GM23338 (cell line): Measurements from ENCODE around the gene KCNT1. TPM values are rescaled to one million over a fixed set of nuclear protein-coding genes. Genes with fewer than 3 reads are reported as not detected.

Experiments
- ATAC-seq: fragments of 200-7000 bp; cut with Tn5 transposase; 3 replicates; pipeline ENCODE4 v1.9.1; 2020
- DNase-seq: peaks from one replicate; pipeline ENCODE4 v3.0.0-alpha.2; 2015; ENCODE audit warnings: low spot score
- H2AFZ ChIP-seq: fragments of 200-600 bp; sonication (generic); 2 replicates; pipeline ENCODE4 v1.8.0; 2016; ENCODE audit warnings: antibody characterized with exemption, mild to moderate bottlenecking, moderate library complexity
- H3F3A ChIP-seq: fragments of 200-600 bp; sonication (generic); replicated peaks from 2 replicates; pipeline ENCODE4 v1.8.0; 2017; ENCODE audit warnings: antibody characterized with exemption, mixed run types, low read depth
- H3K27ac ChIP-seq: fragments of 200-600 bp; sonication (generic); 2 replicates; pipeline ENCODE4 v1.6.1; 2016; ENCODE audit warnings: low read depth
- H3K27me3 ChIP-seq: fragments of 200-600 bp; sonication (generic); 2 replicates; pipeline ENCODE4 v1.8.0; 2016; ENCODE audit warnings: mild to moderate bottlenecking, mixed run types, moderate library complexity; ENCODE audit not compliant: insufficient read depth
- H3K36me3 ChIP-seq: fragments of 200-600 bp; sonication (generic); 2 replicates; pipeline ENCODE4 v1.8.0; 2016; ENCODE audit warnings: mild to moderate bottlenecking; ENCODE audit not compliant: insufficient read depth
- H3K4me1 ChIP-seq: fragments of 200-600 bp; sonication (generic); 2 replicates; pipeline ENCODE4 v1.8.0; 2016; ENCODE audit warnings: mild to moderate bottlenecking, moderate library complexity; ENCODE audit not compliant: insufficient read depth
- H3K4me2 ChIP-seq: fragments of 200-600 bp; sonication (generic); 2 replicates; pipeline ENCODE4 v1.7.1; 2017; ENCODE audit warnings: mixed run types
- H3K4me3 ChIP-seq: fragments of 200-600 bp; sonication (generic); 2 replicates; pipeline ENCODE4 v1.6.1; 2016; ENCODE audit warnings: mixed run types
- H3K79me2 ChIP-seq: fragments of 200-600 bp; sonication (generic); replicated peaks from 2 replicates; pipeline ENCODE4 v1.8.0; 2017; ENCODE audit warnings: mild to moderate bottlenecking; ENCODE audit not compliant: insufficient read depth
- H3K9me2 ChIP-seq: fragments of 200-600 bp; sonication (generic); 2 replicates; pipeline ENCODE4 v1.8.0; 2017; ENCODE audit not compliant: insufficient read depth
- H4K20me1 ChIP-seq: fragments of 200-600 bp; sonication (generic); replicated peaks from 2 replicates; pipeline ENCODE4 v1.8.0; 2017; ENCODE audit warnings: mild to moderate bottlenecking; ENCODE audit not compliant: insufficient read depth
- H3K27ac Mint-ChIP-seq: 2 replicates; pipeline ENCODE4 v1.8.0; 2020; ENCODE audit warnings: inconsistent platforms, mild to moderate bottlenecking, moderate library complexity, mixed read lengths
- H3K27me3 Mint-ChIP-seq: 3 replicates; pipeline ENCODE4 v1.8.0; 2022; ENCODE audit warnings: low read depth, mild to moderate bottlenecking, moderate library complexity, mixed read lengths, inconsistent platforms; ENCODE audit not compliant: insufficient read depth, poor library complexity
- H3K36me3 Mint-ChIP-seq: 3 replicates; pipeline ENCODE4 v1.8.0; 2021; ENCODE audit warnings: low read depth, mild to moderate bottlenecking, inconsistent platforms, moderate library complexity, mixed read lengths
- H3K4me1 Mint-ChIP-seq: 3 replicates; pipeline ENCODE4 v1.8.0; 2020; ENCODE audit warnings: mild to moderate bottlenecking, inconsistent platforms, mixed read lengths
- H3K4me3 Mint-ChIP-seq: 3 replicates; pipeline ENCODE4 v1.8.0; 2021; ENCODE audit warnings: moderate library complexity, mild to moderate bottlenecking, inconsistent platforms, mixed read lengths
- H3K9me3 Mint-ChIP-seq: 3 replicates; pipeline ENCODE4 v1.8.0; 2020; ENCODE audit warnings: moderate library complexity, mild to moderate bottlenecking, inconsistent platforms, mixed read lengths
- CREB1 ChIP-seq: fragments of 250-450 bp; sonication (Bioruptor Pico); IDR thresholded peaks from 2 replicates; pipeline ENCODE4 v1.5.0; 2020; ENCODE audit warnings: low read depth, mild to moderate bottlenecking, moderate library complexity
- ETS1 ChIP-seq: IDR thresholded peaks from 2 replicates; pipeline ENCODE4 v1.6.1; 2016; ENCODE audit warnings: antibody characterized with exemption
- EZH2 ChIP-seq: fragments of 200-600 bp; sonication (generic); IDR thresholded peaks from one replicate; pipeline ENCODE4 v1.8.0; 2017; ENCODE audit warnings: antibody characterized with exemption, mild to moderate bottlenecking, low read depth; ENCODE audit not compliant: unreplicated experiment
- EZH2phosphoT487 ChIP-seq: fragments of 200-600 bp; sonication (generic); IDR thresholded peaks from one replicate; pipeline ENCODE4 v1.8.1; 2018; ENCODE audit warnings: antibody characterized with exemption; ENCODE audit not compliant: unreplicated experiment
- JUNB ChIP-seq: IDR thresholded peaks from one replicate; pipeline ENCODE4 v1.6.1; 2016; ENCODE audit warnings: antibody characterized with exemption; ENCODE audit not compliant: unreplicated experiment
- NANOG ChIP-seq: IDR thresholded peaks from 2 replicates; pipeline ENCODE4 v1.6.1; 2016; ENCODE audit warnings: antibody characterized with exemption, borderline replicate concordance
- POLR2AphosphoS5 ChIP-seq: IDR thresholded peaks from 2 replicates; pipeline ENCODE4 v1.6.1; 2016; ENCODE audit warnings: antibody characterized with exemption, low read depth
- REST ChIP-seq: IDR thresholded peaks from one replicate; pipeline ENCODE4 v1.6.1; 2018; ENCODE audit warnings: antibody characterized with exemption; ENCODE audit not compliant: unreplicated experiment
- STAT1 ChIP-seq: IDR thresholded peaks from one replicate; pipeline ENCODE4 v1.6.1; 2016; ENCODE audit warnings: antibody characterized with exemption; ENCODE audit not compliant: unreplicated experiment
- ZNF114 ChIP-seq: fragments of 250-450 bp; sonication (Bioruptor Pico); IDR thresholded peaks from 2 replicates; pipeline ENCODE4 v1.5.0; 2020; ENCODE audit warnings: mild to moderate bottlenecking, moderate library complexity
- ZNF331 ChIP-seq: fragments of 250-450 bp; sonication (Bioruptor Pico); IDR thresholded peaks from 2 replicates; pipeline ENCODE4 v1.5.0; 2020; ENCODE audit warnings: low read depth, mild to moderate bottlenecking, moderate library complexity
- ZNF462 ChIP-seq: fragments of 250-450 bp; sonication (Bioruptor Pico); IDR thresholded peaks from 2 replicates; pipeline ENCODE4 v1.5.0; 2020; ENCODE audit warnings: mild to moderate bottlenecking, moderate library complexity
- polyA plus RNA-seq: library from polyadenylated mRNA; unstranded; fragments of >200 nt; fragmentation: Nextera tagmentation; extraction: Ambion mirVana; gene quantifications from 2 replicates; pipeline ENCODE4 v1.2.1, GENCODE V29; 2016
- total RNA-seq: library from RNA; depleted of rRNA; stranded (reverse); fragments of >200 nt; shearing (Covaris generic); gene quantifications from 2 replicates; pipeline ENCODE4 v1.2.3, GENCODE V29; 2014
- TF ChIP-seq, protein P1 (sequence below), 2 experiments: fragments of 200-600 bp in 1 of 2; sonication (generic) in 1 of 2; conservative IDR thresholded peaks; 2 replicates each; pipeline versions ENCODE4 v1.5.1 to v1.6.1; 2016 to 2017; ENCODE audit warnings: antibody characterized with exemption in 2 of 2, low read depth in 2 of 2, mild to moderate bottlenecking in 2 of 2, moderate library complexity in 1 of 2

KCNT1 gene
- total and polyA plus RNA-seq, 2 experiments from 2014 or later = 0.05 to 0.28 TPM

DNA sequence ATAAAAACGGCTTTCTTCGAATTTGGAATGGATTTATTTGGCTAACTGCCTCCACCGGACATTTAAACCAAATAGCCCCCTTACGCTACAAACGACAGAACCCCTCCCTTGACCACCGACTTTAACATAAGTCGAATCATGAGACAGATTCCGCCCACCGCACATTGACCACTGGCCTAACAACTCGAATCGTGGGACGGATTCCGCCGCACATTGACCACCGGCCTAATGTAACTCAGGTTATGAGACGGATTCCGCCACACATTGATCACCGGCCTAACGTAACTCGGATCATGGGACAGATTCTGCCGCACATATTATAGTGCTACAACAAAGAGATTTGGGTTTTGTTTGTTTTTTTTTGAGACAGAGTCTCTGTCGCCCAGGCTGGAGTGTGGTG lies 41.6 kb upstream of the KCNT1 start:
- peaks cover 1% of the 10 kb centered on the region for H3K27me3 Mint-ChIP-seq
- Histone ChIP-seq H3K36me3 (no peaks in the 10 kb centered on the region), H3K9me2 (no peaks in the 10 kb centered on the region), H3K79me2 (no peaks in the 10 kb centered on the region), H3F3A (no peaks in the 10 kb centered on the region), H3K4me3 (no peak overlapping the region), H3K27ac (no peak overlapping the region), H3K4me2 (no peak overlapping the region), H3K27me3 (no peaks in the 10 kb centered on the region), H2AFZ (no peak overlapping the region), H4K20me1 (no peaks in the 10 kb centered on the region), H3K4me1 (no peaks in the 10 kb centered on the region; the same call in 1 of the 2 replicates)
- no peak overlapping the region for H3K27ac Mint-ChIP-seq
- peaks cover 18% of the 10 kb centered on the region for H3K9me3 Mint-ChIP-seq
- peaks cover 5% of the 10 kb centered on the region for H3K36me3 Mint-ChIP-seq
- no peak overlapping the region for H3K4me3 Mint-ChIP-seq
- DNase-seq = no peak
- TF ChIP-seq JUNB = no peak
- TF ChIP-seq REST = no peak
- TF ChIP-seq, protein P1, sequence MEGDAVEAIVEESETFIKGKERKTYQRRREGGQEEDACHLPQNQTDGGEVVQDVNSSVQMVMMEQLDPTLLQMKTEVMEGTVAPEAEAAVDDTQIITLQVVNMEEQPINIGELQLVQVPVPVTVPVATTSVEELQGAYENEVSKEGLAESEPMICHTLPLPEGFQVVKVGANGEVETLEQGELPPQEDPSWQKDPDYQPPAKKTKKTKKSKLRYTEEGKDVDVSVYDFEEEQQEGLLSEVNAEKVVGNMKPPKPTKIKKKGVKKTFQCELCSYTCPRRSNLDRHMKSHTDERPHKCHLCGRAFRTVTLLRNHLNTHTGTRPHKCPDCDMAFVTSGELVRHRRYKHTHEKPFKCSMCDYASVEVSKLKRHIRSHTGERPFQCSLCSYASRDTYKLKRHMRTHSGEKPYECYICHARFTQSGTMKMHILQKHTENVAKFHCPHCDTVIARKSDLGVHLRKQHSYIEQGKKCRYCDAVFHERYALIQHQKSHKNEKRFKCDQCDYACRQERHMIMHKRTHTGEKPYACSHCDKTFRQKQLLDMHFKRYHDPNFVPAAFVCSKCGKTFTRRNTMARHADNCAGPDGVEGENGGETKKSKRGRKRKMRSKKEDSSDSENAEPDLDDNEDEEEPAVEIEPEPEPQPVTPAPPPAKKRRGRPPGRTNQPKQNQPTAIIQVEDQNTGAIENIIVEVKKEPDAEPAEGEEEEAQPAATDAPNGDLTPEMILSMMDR (conservative IDR thresholded peaks at IDR 0.05; ENCODE audit: low read depth in 2 of 2) = no peak
- no peak for TF ChIP-seq EZH2
- TF ChIP-seq EZH2phosphoT487 = no peak
- TF ChIP-seq ETS1 = no peak
- TF ChIP-seq ZNF114 (CRISPR knock-in tag) = no peak
- TF ChIP-seq CREB1 (CRISPR knock-in tag) = no peak
- no peak for TF ChIP-seq ZNF331 (CRISPR knock-in tag)
- TF ChIP-seq STAT1 = no peak
- no peak for TF ChIP-seq POLR2AphosphoS5
- TF ChIP-seq ZNF462 (CRISPR knock-in tag) = no peak
- TF ChIP-seq NANOG = no peak
- no peak for ATAC-seq
- H3K4me1 Mint-ChIP-seq = peaks cover 6% of the 10 kb centered on the region
